GM10248 (cell line): ENCODE results near the gene AKR1B1.

Experiments used
- CTCF ChIA-PET: fragments of 300-600 bp; sonication (Branson Sonifier 250); formaldehyde crosslinking; extraction: SDS; loops from one replicate; lab custom pipeline; 2021; ENCODE audit warnings: antibody characterized with exemption; lab: Yijun Ruan, JAX
- POLR2A ChIA-PET: fragments of 350-650 bp; sonication (Branson Sonifier 250); formaldehyde crosslinking; extraction: SDS; loops from one replicate; lab custom pipeline; 2020; ENCODE audit warnings: antibody characterized with exemption; lab: Yijun Ruan, JAX
- DNase-seq: peaks from one replicate; pipeline ENCODE4 v3.0.0; 2012; ENCODE audit errors: extremely low spot score
- CTCF ChIP-seq: IDR thresholded peaks from 2 replicates; pipeline ENCODE4 v1.5.1; 2012; ENCODE audit warnings: mild to moderate bottlenecking, low read depth; ENCODE audit errors: extremely low read depth, missing control alignments, control extremely low read depth

AKR1B1 gene

DNA sequence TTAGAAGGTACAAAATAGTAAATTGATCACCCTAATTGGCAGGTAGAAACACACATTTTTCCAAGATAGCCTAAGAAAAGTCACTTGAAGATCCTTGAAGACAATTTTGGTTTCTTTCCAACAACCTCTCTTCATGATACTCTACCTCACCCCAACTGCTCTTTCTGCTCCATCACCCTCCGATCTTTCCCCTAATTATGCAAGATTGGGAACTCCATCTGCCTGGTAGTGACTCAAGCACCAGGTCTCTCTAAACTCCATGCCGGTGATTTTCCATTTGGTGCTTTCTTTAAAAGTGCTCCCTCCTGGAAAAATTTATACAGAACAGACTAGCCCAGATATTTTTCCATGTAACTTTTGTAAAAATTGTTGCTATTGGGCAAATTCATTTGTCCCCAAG lies 1.1 kb upstream of the AKR1B1 start:
- DNase-seq, result no peak
- CTCF ChIA-PET, result interaction anchor here (1.0 to 3.3 kb wide), 5 partner anchors 20 to 92 kb away, joined by 3 to 12 read pairs (median 5); no protein-coding TSS in a partner anchor

DNA sequence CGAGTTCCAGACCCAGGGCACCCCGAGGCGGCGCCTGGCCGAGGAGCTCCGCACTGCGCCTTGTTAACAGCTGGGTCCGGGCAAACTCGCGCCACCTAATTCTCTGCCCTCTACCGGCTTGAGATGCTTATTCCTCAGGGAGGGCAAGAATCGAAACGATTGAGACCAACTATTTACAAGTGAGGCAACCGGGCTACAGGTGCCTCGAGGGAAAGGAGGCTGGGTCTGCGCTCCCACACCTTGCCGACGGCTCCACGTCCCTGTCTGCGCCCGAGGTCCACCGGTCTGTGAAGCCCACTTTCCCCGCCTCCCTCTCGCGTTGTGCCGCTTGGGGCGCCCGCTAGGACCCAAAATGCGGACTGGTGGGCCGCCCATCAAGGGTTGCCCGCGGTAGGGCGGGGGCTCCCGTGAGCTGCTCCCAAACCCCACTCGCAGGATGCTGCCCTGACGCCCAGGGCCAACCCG lies 527 bp downstream of the AKR1B1 start:
- ChIA-PET POLR2A (interaction anchor here (0.7 kb wide), 1 partner anchor 26 kb away, joined by 3 read pairs; no protein-coding TSS in a partner anchor), CTCF (interaction anchor here (0.6 to 3.7 kb wide), 9 partner anchors 10 to 186 kb away, joined by 3 to 26 read pairs (median 5); no protein-coding TSS in a partner anchor)
- peak; percentile 35 for TF ChIP-seq CTCF
- peak; percentile 73 for DNase-seq

More for the DNA sequence above, 1.1 kb upstream of the AKR1B1 start:
- TF ChIP-seq CTCF, result no peak
- POLR2A ChIA-PET, result no interaction called here

DNA sequence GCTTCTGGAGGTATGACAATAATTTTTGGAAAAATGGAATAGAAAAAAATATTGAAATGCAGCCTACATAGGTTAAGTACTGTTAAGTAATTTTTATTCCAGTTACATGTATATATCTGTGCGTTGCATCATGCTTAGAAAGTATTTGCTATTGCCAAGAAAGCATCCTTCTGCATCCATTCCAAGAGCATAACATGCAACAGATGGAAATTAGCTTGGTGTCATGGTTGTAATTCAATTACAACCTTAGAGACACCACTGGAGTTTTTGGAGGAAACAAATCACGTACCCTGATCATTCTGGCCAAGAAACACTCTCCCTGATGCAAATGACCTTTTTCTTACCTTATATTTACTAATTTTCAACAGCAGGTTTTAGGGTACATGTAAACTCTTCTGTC lies 1.7 kb downstream of the AKR1B1 start:
- no peak for TF ChIP-seq CTCF
- POLR2A ChIA-PET, result no interaction called here
- CTCF ChIA-PET, result interaction anchor here (1.3 to 3.7 kb wide), 5 partner anchors 9 to 91 kb away, joined by 3 to 26 read pairs (median 12); no protein-coding TSS in a partner anchor
- no peak for DNase-seq

DNA sequence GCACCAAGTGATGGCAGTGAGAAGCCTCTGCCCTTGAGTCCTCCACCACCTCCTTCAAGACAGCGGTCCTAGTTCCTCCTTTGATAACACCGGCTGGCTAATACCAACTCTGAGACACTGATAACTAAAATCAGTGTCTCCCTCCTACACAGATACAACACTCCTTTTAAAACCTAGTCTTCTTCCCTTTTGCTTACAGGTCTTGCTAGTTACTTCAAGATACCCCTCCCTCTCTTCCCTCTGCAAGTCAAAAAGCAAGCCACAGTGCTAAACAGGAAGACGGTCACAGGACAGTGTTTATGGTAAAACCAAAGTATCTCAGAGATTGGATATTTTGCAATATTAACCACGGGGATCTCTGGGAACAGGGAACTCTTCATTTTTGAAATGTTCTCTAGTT lies 4.6 kb downstream of the AKR1B1 start:
- ChIA-PET POLR2A (no interaction called here), CTCF (interaction anchor here (1.0 to 2.3 kb wide), 3 partner anchors 21 to 60 kb away, joined by 3 to 14 read pairs (median 6); no protein-coding TSS in a partner anchor)
- no peak for DNase-seq
- no peak for TF ChIP-seq CTCF

DNA sequence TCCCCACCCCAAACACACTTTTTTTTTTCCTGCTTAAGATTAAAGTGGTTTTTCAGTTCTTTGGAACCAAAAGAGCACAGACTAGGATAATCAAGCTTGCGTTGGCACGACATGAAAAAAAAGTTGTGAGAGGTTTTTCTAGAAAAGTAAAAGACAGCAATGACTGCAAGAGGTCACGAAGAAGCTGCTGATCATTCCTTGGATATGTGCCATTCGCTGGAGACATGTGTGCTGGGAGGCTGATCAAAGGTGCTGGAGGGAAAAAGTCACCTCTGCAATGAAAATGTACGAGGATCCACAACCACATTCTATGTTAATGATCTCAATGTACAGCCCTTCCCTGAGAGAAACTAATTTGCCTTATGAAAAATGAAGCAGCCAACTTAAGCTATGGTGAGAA lies 5.4 kb downstream of the AKR1B1 start:
- POLR2A ChIA-PET, result no interaction called here
- TF ChIP-seq CTCF, result no peak
- no peak for DNase-seq
- CTCF ChIA-PET, result interaction anchor here (1.0 to 3.1 kb wide), 4 partner anchors 11 to 60 kb away, joined by 3 to 14 read pairs (median 8); no protein-coding TSS in a partner anchor

DNA sequence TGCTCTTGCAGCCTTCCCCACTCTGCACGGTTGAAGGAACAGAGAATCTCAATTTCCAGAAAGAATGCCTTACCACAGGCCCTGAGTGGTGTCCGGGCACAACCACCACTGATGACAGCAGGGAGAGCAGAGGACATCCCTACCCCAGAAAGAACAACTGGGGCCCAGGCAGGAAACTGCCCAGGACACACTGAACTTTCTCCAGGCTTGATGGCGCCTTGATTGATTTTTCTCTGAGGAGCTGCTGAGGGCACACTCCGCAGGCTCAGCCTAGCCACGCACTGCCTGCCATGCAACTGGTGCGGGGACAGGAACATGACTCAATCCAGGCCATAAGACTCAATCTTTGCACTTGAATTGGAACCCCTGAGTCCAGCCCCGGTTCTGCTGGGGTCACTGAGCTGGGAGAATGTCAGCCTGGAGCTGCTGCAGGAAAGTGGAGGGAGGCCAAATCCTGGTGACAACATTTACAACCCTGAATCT lies 5.9 kb downstream of the AKR1B1 start:
- no peak for DNase-seq
- POLR2A ChIA-PET, result no interaction called here
- CTCF ChIA-PET, result interaction anchor here (0.8 to 3.1 kb wide), 4 partner anchors 10 to 61 kb away, joined by 3 to 14 read pairs (median 6); no protein-coding TSS in a partner anchor
- TF ChIP-seq CTCF, result no peak
